ENCODE measurements around the gene VAV2. TPM values are rescaled to one million over a fixed set of nuclear protein-coding genes. Genes with fewer than 3 reads are reported as not detected.

Gene VAV2
- total RNA-seq, 6 experiments from 2014 or later = 17.6 to 24.5 (median 21.7) TPM

- no peaks in the 10 kb centered on the region for H3K36me3 Mint-ChIP-seq (ENCODE audit: low read depth)
- H3K9me3 Mint-ChIP-seq = no peaks in the 10 kb centered on the region
- DNase-seq = no peak
- no peak overlapping the region for H3K27ac Mint-ChIP-seq
- no peak overlapping the region for H3K4me3 Mint-ChIP-seq
- peaks cover 12% of the 10 kb centered on the region for H3K27me3 Mint-ChIP-seq (ENCODE audit: insufficient read depth)
- H3K4me1 Mint-ChIP-seq (ENCODE audit: low read depth) = no peaks in the 10 kb centered on the region
- no peak for TF ChIP-seq CTCF (IDR thresholded peaks at IDR 0.05)
Measured at GRCh38 chr9:133739408-133740280, 252.5 kb downstream of the VAV2 start.

GRCh38 chr9:133738640-133739225 is 253.4 kb downstream of the VAV2 start:
- H3K27ac Mint-ChIP-seq = no peak overlapping the region
- no peaks in the 10 kb centered on the region for H3K36me3 Mint-ChIP-seq (ENCODE audit: low read depth)
- H3K4me3 Mint-ChIP-seq = no peak overlapping the region
- no peaks in the 10 kb centered on the region for H3K4me1 Mint-ChIP-seq (ENCODE audit: low read depth)
- no peak for DNase-seq
- no peaks in the 10 kb centered on the region for H3K9me3 Mint-ChIP-seq
- peaks cover 11% of the 10 kb centered on the region for H3K27me3 Mint-ChIP-seq (ENCODE audit: insufficient read depth)
- no peak for TF ChIP-seq CTCF (IDR thresholded peaks at IDR 0.05)

GRCh38 chr9:133737774-133738639 is 254.1 kb downstream of the VAV2 start, which contains the start of gene SARDH:
TSS of gene SARDH (minus strand) at chr9:133738352. CDS start at chr9:133734173, 4,179 bp downstream.
- no peak for TF ChIP-seq CTCF (IDR thresholded peaks at IDR 0.05)
- peaks cover 9% of the 10 kb centered on the region for H3K27me3 Mint-ChIP-seq (ENCODE audit: insufficient read depth)
- H3K4me1 Mint-ChIP-seq (ENCODE audit: low read depth) = no peaks in the 10 kb centered on the region
- peak within 1 kb of the TSS; percentile 46; the same call in 1 of the 2 replicates for H3K4me3 Mint-ChIP-seq
- H3K27ac Mint-ChIP-seq = no peak within 1 kb of the TSS
- DNase-seq = no peak
- no peaks in the 10 kb centered on the region for H3K9me3 Mint-ChIP-seq
- H3K36me3 Mint-ChIP-seq (ENCODE audit: low read depth) = no peaks in the 10 kb centered on the region

GRCh38 chr9:133737071-133737773 is 254.9 kb downstream of the VAV2 start:
- Mint-ChIP-seq H3K27ac (no peak overlapping the region), H3K36me3 (ENCODE audit: low read depth) (no peaks in the 10 kb centered on the region), H3K4me1 (ENCODE audit: low read depth) (no peaks in the 10 kb centered on the region), H3K4me3 (no peak overlapping the region), H3K9me3 (no peaks in the 10 kb centered on the region), H3K27me3 (ENCODE audit: insufficient read depth) (peaks cover 15% of the 10 kb centered on the region)
- no peak for TF ChIP-seq CTCF (IDR thresholded peaks at IDR 0.05)
- no peak for DNase-seq

GRCh38 chr9:133735931-133736330 is 256.2 kb downstream of the VAV2 start:
- DNase-seq = no peak
- no peaks in the 10 kb centered on the region for H3K4me1 Mint-ChIP-seq (ENCODE audit: low read depth)
- H3K9me3 Mint-ChIP-seq = no peaks in the 10 kb centered on the region
- peaks cover 15% of the 10 kb centered on the region for H3K27me3 Mint-ChIP-seq (ENCODE audit: insufficient read depth)
- H3K27ac Mint-ChIP-seq = no peak overlapping the region
- H3K36me3 Mint-ChIP-seq (ENCODE audit: low read depth) = no peaks in the 10 kb centered on the region
- H3K4me3 Mint-ChIP-seq = no peak overlapping the region
- no peak for TF ChIP-seq CTCF (IDR thresholded peaks at IDR 0.05)
